GM21381 (cell line): ENCODE data around the gene CHRM4.

Experiments used
- ATAC-seq: cut with Tn5 transposase; IDR thresholded peaks from one replicate; pipeline ENCODE4 v1.9.1; 2021; ENCODE audit warnings: mild to moderate bottlenecking, moderate library complexity; ENCODE audit not compliant: unreplicated experiment

CHRM4 gene

DNA sequence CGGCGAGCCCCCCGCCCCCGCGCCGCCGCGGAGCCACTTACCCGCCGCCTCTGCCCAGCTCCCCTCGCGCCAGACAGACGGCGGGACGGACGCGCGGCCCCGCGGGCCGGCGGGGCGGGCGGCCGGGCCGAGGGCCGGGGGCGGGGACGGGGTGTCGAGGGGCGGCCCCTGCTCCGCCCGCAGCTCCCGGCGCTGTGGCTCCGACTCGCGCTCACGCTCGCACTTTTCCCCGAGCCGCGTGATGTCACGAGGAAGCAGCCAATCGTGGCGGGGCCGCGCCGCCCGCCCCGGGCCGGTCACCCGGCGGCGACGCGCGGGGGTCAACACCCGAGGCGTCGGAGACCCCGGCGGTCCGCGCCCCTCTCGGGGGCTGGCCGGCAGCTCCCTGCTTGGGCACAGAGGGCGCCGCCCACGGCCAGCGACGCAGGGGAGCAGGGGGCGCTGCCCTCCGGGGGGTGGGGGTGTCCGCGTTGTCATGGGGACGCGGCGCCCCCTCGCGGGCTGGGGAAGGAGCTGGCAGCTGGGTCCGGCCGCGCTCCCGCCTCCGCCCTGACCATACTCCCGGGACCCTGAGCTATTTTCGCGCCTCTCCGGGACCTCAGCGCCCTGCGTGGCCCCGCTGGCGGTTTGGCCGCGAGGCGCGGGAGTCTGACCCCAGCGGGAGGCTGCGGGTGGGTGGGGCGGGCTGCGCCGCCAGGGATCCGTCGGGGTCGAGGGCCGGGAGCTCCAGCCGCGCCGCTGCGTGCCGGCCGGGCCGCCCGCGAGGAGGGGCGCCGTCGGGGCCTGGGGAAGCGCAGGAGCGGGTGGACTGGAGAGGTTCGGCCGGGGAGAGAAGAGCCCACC is at the start of gene CHRM4:
Gene CHRM4 (minus strand): TSS at position 199 of the 843 bp plus-strand sequence. CDS start 5,219 bp downstream, outside the sequence.
- ATAC-seq = no peak

DNA sequence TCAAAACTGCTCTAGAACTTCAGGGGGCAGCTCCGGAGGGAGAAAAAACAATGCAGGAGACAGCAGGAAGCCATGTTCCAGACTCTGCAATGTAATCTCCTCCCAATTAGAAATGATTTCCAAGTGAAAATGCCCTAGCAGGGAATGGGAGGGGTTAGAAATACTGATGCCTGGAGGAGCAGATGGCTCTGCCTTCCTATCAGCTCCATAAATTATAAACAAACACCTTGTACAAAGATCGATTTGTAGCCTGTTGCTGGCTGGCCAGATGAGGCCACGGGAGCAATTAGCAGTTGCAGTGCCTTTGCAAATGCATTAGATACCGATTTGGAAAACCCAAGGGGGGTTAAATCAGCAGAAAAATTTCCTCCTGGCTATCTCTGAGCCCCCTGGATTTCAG is 46.6 kb upstream of the CHRM4 start:
- no peak for ATAC-seq

DNA sequence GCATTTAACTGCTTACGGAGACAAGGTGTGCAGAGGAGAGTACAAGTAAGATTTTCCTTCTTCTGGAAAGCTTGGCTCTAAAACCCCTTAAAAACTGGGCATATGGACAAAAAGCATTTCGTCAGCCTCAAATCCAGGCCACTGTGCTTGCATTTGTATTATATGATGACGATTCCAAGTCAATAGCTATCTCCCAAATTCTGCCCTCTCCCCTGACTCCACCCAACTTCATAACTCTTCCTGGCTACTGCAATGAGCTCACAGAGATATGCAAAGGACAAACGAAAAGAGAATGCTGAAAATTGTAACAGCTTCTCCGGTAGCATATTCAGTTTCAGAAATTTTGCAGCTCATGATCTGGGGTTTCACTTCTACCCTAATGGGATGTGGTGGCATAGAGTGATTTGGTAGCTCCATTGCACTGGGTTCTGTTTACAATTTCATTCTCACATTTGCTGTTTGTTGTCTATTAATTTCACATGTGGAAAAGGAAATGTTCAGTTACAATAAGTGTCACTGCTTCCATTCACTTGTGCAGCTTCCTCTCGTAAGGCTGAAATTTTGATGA is 45.6 kb upstream of the CHRM4 start:
- ATAC-seq = no peak

DNA sequence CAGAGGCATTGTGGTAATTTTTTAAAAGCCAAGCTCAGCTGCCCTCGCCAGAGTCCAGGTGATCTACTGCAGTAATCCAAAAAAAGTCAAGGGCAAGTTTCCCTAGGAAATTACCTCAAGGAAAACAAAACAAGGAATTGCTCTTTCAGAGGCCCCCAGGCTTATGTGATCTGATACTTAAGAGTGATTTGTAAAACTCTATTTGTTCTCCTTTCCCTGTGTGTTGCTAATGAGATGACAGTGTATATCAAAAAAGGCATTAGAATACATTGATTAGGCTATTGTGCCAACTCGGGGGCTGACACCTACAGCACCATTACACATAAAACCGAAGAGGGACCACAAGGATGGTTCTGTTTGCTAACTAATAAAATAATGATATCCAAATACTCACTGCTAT is 44.5 kb upstream of the CHRM4 start:
- ATAC-seq = no peak

DNA sequence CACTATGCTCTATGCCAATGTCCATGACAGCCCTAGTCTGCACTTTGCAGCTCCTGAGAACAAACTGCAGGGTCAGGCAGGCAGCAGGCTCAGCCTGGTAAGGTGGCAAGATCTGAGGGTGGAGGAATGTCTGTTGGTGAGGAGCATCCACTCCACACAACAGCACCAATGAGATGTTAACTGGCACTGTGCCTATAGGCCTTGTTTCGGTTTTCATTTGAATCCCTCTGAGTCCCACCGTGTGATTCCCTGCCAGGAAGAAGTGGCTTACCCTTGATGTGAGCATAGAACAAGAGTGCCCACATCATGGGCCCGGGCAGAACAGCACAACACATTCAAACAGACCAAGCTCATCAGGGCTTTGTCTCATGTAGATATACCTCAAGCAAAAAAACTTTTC is 44.1 kb upstream of the CHRM4 start:
- ATAC-seq = no peak

DNA sequence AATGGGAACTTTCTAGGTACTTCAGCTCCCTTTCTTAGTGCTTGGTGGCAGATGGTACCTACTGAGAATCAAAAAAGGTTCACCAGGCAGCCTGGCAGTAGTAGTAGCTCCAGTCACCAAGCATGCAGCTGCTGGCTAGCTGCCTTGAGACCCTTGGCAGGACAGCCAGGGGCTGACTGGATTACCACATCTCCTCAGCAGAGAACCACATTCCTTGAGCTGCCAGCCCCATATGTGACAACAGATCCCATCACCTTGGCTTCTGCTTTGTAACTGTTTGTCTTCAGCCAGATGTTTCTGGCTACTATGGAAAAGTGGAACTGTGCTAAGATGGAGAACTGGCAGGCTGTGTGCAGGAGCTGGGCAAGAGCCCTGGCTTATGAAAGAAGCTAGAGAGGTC is 39.6 kb upstream of the CHRM4 start:
- no peak for ATAC-seq

DNA sequence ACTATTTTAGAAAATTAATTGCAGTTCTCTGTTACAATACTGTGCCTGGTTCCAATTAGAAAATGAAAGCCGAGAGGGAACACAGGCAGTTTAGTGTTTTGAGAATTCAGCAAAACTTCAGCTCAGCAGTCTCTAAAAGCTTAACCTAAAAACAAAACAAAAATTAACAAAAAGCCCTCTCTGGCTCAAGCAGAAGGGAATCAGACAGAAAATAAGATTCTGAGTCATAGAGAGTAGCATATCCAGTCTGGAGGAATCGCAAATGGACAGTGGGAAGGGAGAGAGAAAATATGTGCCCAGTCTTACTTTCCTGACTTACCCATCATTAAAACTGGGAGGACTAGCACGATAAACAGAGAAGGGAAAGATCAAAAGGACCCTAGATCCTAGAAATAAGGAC is 38.1 kb upstream of the CHRM4 start:
- ATAC-seq = no peak

DNA sequence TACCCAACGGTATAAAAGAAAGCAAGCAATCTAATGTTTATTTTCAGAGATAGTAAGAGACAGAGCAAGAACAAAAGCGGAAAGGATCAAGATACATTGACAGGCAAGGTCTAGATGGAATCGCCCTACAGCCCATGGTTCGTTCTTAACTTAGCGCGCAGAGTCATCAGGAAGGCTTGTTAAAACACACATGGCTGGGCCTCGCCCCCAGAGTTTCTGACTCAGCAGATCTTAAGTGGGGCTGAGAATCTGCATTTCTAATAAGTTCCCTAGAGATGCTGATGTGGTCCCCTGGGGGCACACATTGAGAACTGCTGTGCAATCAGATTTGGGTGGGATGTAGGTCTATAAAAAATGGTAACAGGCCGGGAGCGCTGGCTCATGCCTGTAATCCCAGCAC is 35.8 kb upstream of the CHRM4 start:
- no peak for ATAC-seq

DNA sequence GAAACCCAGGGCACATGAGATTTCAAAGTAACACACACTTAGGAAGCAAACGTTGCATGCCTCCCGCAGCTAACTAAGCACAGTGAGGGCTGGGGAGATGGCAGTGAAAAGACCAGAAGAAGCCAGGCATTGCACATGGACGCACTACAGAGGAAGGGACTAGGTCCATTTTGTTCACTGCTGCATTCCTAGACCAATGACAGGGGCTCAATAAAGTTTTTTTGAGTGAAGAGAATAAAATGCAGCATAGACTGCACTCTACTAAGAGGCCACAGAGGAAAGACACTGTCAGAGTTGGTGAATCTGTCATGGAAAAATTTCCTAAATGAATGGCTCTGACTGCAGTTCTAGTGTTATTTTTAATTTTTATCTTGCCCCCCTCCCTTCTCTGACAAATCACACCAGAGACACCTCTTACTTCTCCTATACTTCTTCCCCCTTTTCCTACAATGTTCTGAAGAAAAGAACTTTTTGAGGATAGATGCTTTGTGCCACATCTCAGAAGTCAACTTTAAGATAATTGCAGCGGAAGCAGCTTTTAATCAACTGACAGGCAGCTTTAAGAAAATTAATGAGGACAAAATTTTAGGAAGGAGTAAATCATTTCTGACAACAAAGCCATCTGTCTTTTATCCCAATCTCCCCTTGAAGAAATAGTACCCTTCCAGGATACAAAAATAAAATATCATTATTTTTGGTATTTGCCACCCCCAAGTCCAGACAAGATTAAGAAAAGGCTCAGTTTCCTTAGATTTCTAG is 34.8 kb upstream of the CHRM4 start:
- ATAC-seq = no peak

DNA sequence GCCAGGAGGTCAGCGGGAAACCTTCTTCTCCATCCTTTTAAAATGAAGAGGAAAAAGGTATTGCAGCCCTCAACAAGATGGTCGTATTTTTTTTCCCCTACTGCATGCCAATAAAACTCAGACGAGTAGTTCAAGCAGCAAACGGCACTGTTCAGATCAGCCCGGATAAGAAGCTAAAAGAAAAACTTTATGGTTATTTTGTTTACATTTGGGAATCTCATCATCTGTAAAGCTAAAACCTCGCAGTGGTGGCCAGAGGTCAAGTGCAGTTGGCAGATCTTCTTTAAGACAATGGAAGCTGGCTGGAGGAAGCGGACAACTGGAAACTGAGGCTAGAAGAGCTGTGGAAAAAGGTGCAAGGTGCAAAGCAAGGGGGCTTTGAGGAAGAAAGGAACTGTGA is 31.0 kb upstream of the CHRM4 start:
- no peak for ATAC-seq

DNA sequence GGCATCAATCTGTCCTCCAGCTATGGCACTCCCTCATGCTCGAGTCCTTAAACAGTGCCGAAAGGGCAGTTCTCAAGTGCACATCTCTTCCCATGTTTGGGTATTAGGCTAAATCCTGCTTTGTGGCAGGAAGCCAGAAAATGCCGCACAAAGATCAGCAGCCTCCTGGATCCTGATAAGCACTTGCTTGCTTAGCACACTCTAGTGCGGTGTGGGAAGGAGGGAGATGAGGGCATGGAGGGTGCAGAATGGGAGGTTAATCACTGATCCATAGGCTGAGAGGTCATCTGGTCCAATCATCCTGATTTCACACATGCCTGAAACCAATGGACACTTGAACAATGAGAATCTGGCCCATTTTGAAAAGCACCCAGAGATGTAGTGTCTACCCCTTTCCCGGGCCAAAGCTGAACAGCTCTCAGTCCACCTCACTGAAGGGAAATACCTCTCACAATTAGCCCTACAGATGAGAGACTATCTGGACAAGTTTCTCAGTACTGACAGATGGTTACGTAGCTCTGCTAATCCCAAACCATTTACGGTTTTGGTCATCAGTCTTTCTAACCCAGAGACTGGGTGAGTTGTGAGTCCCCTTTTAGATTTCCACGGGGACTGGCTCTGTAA is 29.8 kb upstream of the CHRM4 start:
- no peak for ATAC-seq

DNA sequence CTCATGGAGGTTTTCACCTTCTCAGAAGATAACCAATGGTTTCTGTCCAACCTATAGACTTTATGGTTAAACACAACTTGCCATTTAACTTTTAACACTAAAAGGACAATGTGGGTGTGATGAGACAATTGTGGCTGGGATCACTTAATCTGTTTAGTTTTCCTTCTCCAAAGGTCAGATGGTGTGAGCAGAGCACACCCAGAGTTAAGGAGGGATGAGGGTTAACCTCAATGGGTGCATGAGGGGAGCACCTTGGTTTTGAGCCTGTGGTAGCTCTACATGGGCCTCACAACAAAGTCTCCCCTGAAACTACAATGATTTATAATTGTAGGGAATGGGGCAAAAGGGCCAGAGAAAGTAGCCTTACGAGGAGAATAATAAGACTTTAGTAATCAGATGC is 28.9 kb upstream of the CHRM4 start:
- ATAC-seq = no peak

DNA sequence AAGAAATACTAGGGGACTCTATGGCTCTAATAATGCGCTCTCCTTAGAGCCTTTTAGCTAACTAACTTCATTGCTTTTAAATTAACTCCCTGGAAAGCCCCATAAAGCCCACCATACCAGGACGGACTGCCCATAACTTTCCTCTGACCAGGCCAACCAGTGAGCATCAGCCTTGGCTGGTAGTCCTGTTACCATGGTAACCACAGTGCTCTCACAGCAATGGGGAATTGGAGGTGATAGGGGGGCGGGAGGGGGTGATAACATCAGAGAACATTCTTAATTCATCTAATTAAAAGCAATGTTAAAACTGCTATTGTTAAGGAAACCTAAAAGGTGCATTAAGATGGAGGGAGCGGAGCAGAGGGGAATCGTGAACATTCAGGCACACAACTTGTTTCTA is 27.2 kb upstream of the CHRM4 start:
- no peak for ATAC-seq

DNA sequence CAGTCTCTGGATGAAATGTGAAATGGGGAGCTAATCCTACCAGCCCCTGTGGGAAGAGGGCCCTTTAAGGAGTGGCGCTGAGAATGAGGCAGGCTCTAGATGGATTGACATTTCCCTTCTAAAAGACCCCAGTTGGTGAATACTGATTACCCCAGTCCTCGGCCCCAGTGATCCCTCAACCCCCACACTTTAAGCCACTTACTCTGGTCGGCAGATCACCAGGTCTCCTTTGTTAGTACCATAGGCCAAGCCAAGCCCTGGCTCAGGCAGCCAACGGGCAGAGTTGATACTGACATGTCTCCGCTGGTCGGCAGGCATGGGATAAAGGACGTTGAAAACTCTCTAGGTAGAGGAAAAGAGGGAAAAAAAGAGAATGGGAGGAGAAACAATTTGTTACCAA is 26.1 kb upstream of the CHRM4 start:
- ATAC-seq = no peak

DNA sequence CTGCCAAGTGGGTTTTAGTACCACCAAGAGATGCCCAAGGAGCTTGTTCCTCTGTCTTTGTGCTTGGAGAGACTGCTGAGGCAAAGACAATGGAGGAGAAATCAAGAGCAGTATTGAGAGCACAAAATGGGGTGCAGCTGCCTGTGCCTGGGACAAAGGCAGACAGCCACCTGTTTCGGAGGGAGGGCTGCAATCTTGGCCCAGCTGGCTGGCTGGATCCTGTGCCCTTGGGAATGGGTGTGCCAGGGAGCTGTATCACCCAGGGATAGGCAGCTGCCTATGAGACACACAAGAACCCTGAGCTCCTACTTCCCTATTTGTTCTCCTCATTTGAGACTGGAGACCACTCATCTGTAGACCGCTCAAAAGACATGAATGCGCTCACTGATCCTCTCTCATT is 23.3 kb upstream of the CHRM4 start:
- no peak for ATAC-seq

DNA sequence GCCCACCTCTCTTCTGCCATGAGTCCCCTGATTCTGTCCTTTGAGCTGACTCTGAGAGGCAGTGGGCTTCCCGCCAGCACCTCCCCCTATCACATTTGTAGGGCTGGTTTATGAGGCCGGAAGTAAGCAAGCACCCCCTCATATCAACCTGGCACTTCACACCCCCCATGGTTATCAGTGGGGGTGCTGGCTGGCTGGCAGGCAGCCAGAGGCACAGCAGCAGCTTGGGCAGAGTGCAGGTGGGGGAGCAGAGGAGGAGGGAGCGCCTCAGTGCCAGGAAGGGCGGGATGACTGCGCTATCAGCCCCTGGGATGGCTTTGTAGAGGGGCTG is 22.9 kb upstream of the CHRM4 start:
- ATAC-seq = no peak

DNA sequence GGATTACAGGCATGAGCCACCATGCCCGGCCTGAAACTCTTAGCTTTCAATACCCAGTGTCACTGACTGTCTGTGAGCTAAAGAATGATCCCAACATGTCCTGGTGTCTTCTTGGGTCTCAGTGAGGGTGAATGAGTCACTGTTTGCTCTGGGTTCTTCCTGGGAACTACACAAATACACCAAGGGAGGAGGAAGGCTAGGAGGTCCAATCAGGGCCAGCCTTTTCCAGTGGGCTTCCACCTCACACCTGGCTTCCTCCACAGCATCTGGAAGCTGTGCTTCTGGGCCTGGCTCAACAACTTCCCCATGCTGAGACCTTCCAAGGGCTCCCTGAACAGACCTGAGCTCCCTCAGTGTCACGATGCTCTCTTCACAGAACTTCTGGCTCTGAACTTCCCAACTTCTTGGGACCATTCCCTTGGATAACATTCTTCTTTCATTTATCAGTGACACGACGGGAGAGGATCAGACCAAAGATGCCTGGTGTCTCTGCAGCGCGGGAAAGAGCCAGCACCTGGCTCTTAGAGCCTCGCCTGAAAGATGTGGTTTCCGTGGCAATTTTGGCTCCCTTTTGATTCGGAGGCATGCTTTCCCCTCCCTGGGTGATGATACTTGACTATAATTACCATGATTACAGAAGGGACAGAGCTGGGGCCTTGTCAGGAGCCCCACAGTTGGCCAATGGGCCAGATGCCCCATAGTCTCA is 22.3 kb upstream of the CHRM4 start:
- ATAC-seq = no peak

DNA sequence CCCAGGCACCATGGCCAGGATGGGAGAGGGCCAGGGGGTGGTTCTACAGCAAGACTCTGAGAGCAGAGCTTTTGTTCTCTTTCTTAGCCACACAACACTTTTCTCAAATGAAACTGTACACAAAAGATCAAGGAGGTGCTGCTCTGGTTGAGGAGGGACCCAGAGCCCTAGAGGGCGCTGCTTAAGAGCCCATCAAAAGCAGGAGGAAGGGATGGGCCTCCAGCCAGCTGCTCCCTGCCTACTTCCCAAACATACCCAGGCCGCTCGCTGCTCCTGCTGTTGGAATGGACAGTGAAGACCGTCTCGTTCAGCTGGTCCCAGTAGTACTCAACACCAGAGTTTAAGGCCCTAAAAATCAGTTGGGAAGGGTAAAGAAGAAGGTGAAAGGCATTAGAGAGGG is 18.4 kb upstream of the CHRM4 start:
- ATAC-seq = no peak

DNA sequence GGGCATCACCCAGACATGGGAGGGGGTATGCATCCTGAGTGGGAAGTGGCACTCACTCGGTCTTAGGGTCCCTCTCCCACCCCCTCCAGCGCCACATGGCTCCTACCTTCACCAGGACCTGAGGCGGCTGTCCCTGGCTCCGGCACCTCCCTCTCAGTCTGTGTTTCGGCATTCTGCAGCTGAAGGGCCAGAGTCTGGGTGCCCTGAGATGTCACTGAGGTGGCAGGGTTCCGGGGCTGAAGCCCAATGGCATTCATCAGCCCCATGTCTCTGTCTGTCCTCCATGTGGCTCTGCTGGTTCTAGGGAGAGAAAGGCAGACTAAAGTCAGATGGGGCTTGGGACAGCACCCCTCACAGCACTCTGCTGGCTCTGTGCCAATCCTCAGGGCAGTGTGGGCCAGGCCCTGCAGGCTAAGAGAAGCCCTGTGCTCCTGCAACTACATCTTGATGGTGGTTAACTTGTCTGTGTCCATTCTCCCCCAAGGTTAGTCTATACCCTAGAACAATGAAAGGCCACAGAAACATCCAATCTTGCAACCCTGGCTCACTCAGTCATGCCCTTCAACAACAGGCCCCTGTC is 16.9 kb upstream of the CHRM4 start:
- ATAC-seq = no peak

DNA sequence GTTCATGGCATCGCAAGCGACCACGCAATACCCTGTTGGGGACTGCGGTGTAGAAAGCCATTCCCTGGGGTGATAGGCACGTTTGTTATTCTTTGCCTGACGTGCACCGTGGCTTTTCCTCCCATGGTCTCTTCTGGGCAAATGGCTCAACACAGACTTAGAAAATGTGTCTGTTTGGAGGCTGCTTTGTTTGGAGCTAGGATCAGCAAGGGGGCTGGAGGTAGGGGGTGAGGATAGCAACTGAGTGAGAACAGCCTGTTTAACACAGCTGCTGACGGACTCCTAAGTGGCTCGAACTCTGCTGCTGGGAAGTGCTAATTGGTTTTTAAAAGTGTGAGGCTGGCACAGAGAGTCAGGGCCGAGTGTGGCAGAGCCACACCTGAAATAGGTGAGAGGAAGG is 16.1 kb upstream of the CHRM4 start:
- no peak for ATAC-seq
